Hepatocyte (in vitro differentiated cells): ENCODE measurements around the gene KCNE3.

Experiments used
- CTCF ChIP-seq: fragments of 200-600 bp; sonication (generic); IDR thresholded peaks from 2 replicates; pipeline ENCODE4 v1.5.1; 2016; ENCODE audit warnings: antibody characterized with exemption, mild to moderate bottlenecking; ENCODE audit not compliant: poor library complexity
- EZH2 ChIP-seq: fragments of 200-600 bp; sonication (generic); IDR thresholded peaks from 2 replicates; pipeline ENCODE4 v1.6.1; 2016; ENCODE audit warnings: antibody characterized with exemption, mild to moderate bottlenecking, borderline replicate concordance

GRCh38 chr11:74460065-74460464 is 7.3 kb downstream of the KCNE3 start:
- TF ChIP-seq CTCF, result no peak
- TF ChIP-seq EZH2, result no peak
